Prostate gland (tissue), 2 donors: ENCODE data around the gene MARCHF3. TPM values are rescaled to one million over a fixed set of nuclear protein-coding genes. Genes with fewer than 3 reads are reported as not detected.

Experiments used
- DNase-seq: peaks from one replicate; pipeline ENCODE4 v3.0.0-alpha.2; 2019; ENCODE audit warnings: low spot score
- H3K27ac ChIP-seq, 2 donors: fragments of 200-600 bp; sonication (generic); 2 replicates each; pipeline ENCODE4 v1.5.1; 2017 to 2019
- H3K27me3 ChIP-seq: fragments of 200-600 bp; sonication (generic); replicated peaks from 2 replicates; pipeline ENCODE4 v1.5.1; 2019; ENCODE audit not compliant: insufficient read depth
- H3K36me3 ChIP-seq, 2 donors: fragments of 200-600 bp; sonication (generic); 1 replicate in 1 of 2; 2 replicates in 1 of 2; pipeline versions ENCODE4 v1.5.1 to v1.8.1; 2017 to 2019
- H3K4me1 ChIP-seq: fragments of 200-600 bp; sonication (generic); replicated peaks from 2 replicates; pipeline ENCODE4 v1.5.1; 2019
- H3K4me3 ChIP-seq, 2 donors: fragments of 200-600 bp; sonication (generic); 2 replicates each; pipeline ENCODE4 v1.5.1; 2017 to 2019
- H3K9me3 ChIP-seq: fragments of 200-600 bp; sonication (generic); 2 replicates; pipeline ENCODE4 v1.5.1; 2017
- CTCF ChIP-seq, 4 experiments: fragments of 200-600 bp in 2 of 4; fragments of 450-650 bp in 2 of 4; sonication (generic) in 2 of 4; IDR thresholded peaks; 1 replicate in 3 of 4; 2 replicates in 1 of 4; pipeline ENCODE4 v1.5.1; 2016 to 2019; ENCODE audit warnings: antibody characterized with exemption in 4 of 4, mild to moderate bottlenecking in 2 of 4, moderate library complexity in 2 of 4
- POLR2A ChIP-seq: fragments of 450-650 bp; IDR thresholded peaks from one replicate; pipeline ENCODE4 v1.6.1; 2016; ENCODE audit warnings: antibody characterized with exemption, mild to moderate bottlenecking
- POLR2AphosphoS5 ChIP-seq: sonication (generic); formaldehyde crosslinking; IDR thresholded peaks from one replicate; pipeline ENCODE4 v1.6.1; 2017; ENCODE audit warnings: antibody characterized with exemption
- WGBS: methylation state at CpG from one replicate; pipeline ENCODE4 v1.1.5; 2018; 5-methylcytosine and 5-hydroxymethylcytosine counted together
- intact Hi-C: fragments of 100-400 bp; cut with DNase I; formaldehyde crosslinking; loops from one replicate; pipeline ENCODE4 v1.14.2; 2022
- total RNA-seq, 2 donors: library from RNA; depleted of rRNA; stranded (reverse); fragments of >200 nt; gene quantifications; one replicate each; pipeline ENCODE4 v1.1.0, GENCODE V29; 2016

Gene MARCHF3
- total RNA-seq, 2 donors from 2014 or later = 1.2 to 21.1 TPM

- Histone ChIP-seq H3K4me3 (no peak overlapping the region), H3K27me3 (no peaks in the 10 kb centered on the region), H3K9me3 (no peaks in the 10 kb centered on the region), H3K27ac (no peak overlapping the region), H3K36me3 (no peaks in the 10 kb centered on the region), H3K4me1 (no peaks in the 10 kb centered on the region)
- no peak for DNase-seq
- no peak for TF ChIP-seq POLR2A
- 66% methylated on average over 4 of the region's 4 CpGs for WGBS
- intact Hi-C loops = no loop called here
These were observed 8.2 kb upstream of the MARCHF3 start for GRCh38 chr5:127038550-127038949.

GRCh38 chr5:127031863-127032232, 1.5 kb upstream of the MARCHF3 start:
- TF ChIP-seq CTCF (IDR thresholded peaks at IDR 0.05) (no peak), POLR2AphosphoS5 (no peak), POLR2A (no peak)
- H3K4me1 ChIP-seq = no peaks in the 10 kb centered on the region
- no peak overlapping the region for H3K27ac ChIP-seq
- WGBS = 92% methylated on average over 2 of the region's 2 CpGs
- H3K27me3 ChIP-seq = no peaks in the 10 kb centered on the region
- H3K9me3 ChIP-seq = no peaks in the 10 kb centered on the region
- no peak for DNase-seq
- intact Hi-C loops = no loop called here
- H3K4me3 ChIP-seq = no peak overlapping the region
- no peaks in the 10 kb centered on the region for H3K36me3 ChIP-seq

- intact Hi-C loops = no loop called here
These were observed 947 bp upstream of the MARCHF3 start for GRCh38 chr5:127031147-127031862.

GRCh38 chr5:127029581-127030258, 638 bp downstream of the MARCHF3 start:
- Histone ChIP-seq H3K4me1 (no peaks in the 10 kb centered on the region), H3K4me3 (peak overlapping the region; percentile 51 to 64), H3K27me3 (no peaks in the 10 kb centered on the region), H3K9me3 (no peaks in the 10 kb centered on the region), H3K27ac (peak overlapping the region; percentile 81 to 84), H3K36me3 (no peaks in the 10 kb centered on the region)
- intact Hi-C loops = no loop called here
- TF ChIP-seq CTCF (IDR thresholded peaks at IDR 0.05) (peak in 3 of 4 experiments; percentile 9 to 52 (median 47)), POLR2A (no peak)
- DNase-seq = peak; percentile 41
- WGBS = under 1% methylated on average over 51 of the region's 51 CpGs

More at GRCh38 chr5:127031147-127031862, 947 bp upstream of the MARCHF3 start:
- Histone ChIP-seq H3K27ac (peak overlapping the region; percentile 81 to 84), H3K9me3 (no peaks in the 10 kb centered on the region), H3K4me1 (no peaks in the 10 kb centered on the region), H3K27me3 (no peaks in the 10 kb centered on the region), H3K4me3 (peak overlapping the region; percentile 51 to 64), H3K36me3 (no peaks in the 10 kb centered on the region)
- WGBS = 20% methylated on average over 45 of the region's 45 CpGs
- no peak for DNase-seq
- TF ChIP-seq POLR2AphosphoS5 (no peak), CTCF (IDR thresholded peaks at IDR 0.05) (no peak), POLR2A (no peak)

GRCh38 chr5:127028822-127029457, 1.4 kb downstream of the MARCHF3 start:
- peak; percentile 22 for DNase-seq
- Histone ChIP-seq H3K4me1 (no peaks in the 10 kb centered on the region), H3K27me3 (no peaks in the 10 kb centered on the region), H3K27ac (no peak overlapping the region), H3K9me3 (no peaks in the 10 kb centered on the region), H3K4me3 (peak overlapping the region in 1 of 2 donors; percentile 64), H3K36me3 (no peaks in the 10 kb centered on the region)
- 42% methylated on average over 12 of the region's 12 CpGs for WGBS
- TF ChIP-seq POLR2AphosphoS5 = no peak
- no peak for TF ChIP-seq CTCF (IDR thresholded peaks at IDR 0.05)
- TF ChIP-seq POLR2A = no peak
- intact Hi-C loops = no loop called here
